Ascending aorta (tissue), 2 donors: ENCODE data around the gene LRTM2. TPM values are rescaled to one million over a fixed set of nuclear protein-coding genes. Genes with fewer than 3 reads are reported as not detected.

Experiments
- DNase-seq, 2 donors: peaks; one replicate each; pipeline ENCODE4 v3.0.0-alpha.2; 2019; ENCODE audit warnings: low spot score in 2 of 2
- H3K27ac ChIP-seq, 2 donors: fragments of 200-600 bp; sonication (generic); one replicate each; pipeline ENCODE4 v1.5.1; 2016 to 2017; ENCODE audit warnings: mild to moderate bottlenecking in 1 of 2
- H3K27me3 ChIP-seq: fragments of 200-600 bp; sonication (generic); one replicate; pipeline ENCODE4 v1.5.1; 2017
- H3K36me3 ChIP-seq, 2 donors: fragments of 200-600 bp; sonication (generic); one replicate each; pipeline ENCODE4 v1.5.1; 2016
- H3K4me1 ChIP-seq, 2 donors: fragments of 200-600 bp; sonication (generic); one replicate each; pipeline ENCODE4 v1.5.1; 2016 to 2017; ENCODE audit warnings: mild to moderate bottlenecking in 1 of 2
- H3K4me3 ChIP-seq, 2 donors: fragments of 200-600 bp; sonication (generic); one replicate each; pipeline ENCODE4 v1.5.1; 2016 to 2017; ENCODE audit warnings: mild to moderate bottlenecking in 1 of 2
- H3K9me3 ChIP-seq, 2 donors: fragments of 200-600 bp; sonication (generic); one replicate each; pipeline ENCODE4 v1.5.1; 2016
- CTCF ChIP-seq, 3 experiments: fragments of 200-600 bp in 2 of 3; fragments of 450-650 bp in 1 of 3; sonication (generic) in 2 of 3; IDR thresholded peaks; one replicate each; pipeline ENCODE4 v1.5.1; 2016 to 2019; ENCODE audit warnings: antibody characterized with exemption in 3 of 3, mild to moderate bottlenecking in 1 of 3, moderate library complexity in 1 of 3
- intact Hi-C: fragments of 100-400 bp; cut with DNase I; formaldehyde crosslinking; loops from one replicate; pipeline ENCODE4 v1.15.1; 2023
- total RNA-seq: library from RNA; depleted of rRNA; stranded (reverse); fragments of >200 nt; gene quantifications from one replicate; pipeline ENCODE4 v1.1.0, GENCODE V29; 2016

Gene LRTM2
- total RNA-seq, 1 donor from 2014 or later, result not detected

GRCh38 chr12:1821805-1822204 is 1.4 kb downstream of the LRTM2 start:
- H3K27me3 ChIP-seq, result peaks cover 8% of the 10 kb centered on the region
- intact Hi-C loops, result no loop called here
- H3K4me3 ChIP-seq, result no peak overlapping the region
- H3K36me3 ChIP-seq, result no peaks in the 10 kb centered on the region
- H3K9me3 ChIP-seq, result no peaks in the 10 kb centered on the region
- no peak overlapping the region for H3K27ac ChIP-seq
- DNase-seq, result no peak
- H3K4me1 ChIP-seq, result no peaks in the 10 kb centered on the region
- TF ChIP-seq CTCF (IDR thresholded peaks at IDR 0.05), result no peak

- H3K27ac ChIP-seq, result no peak overlapping the region
- intact Hi-C loops, result no loop called here
- H3K36me3 ChIP-seq, result no peaks in the 10 kb centered on the region
- no peaks in the 10 kb centered on the region for H3K4me1 ChIP-seq
- no peak for TF ChIP-seq CTCF (IDR thresholded peaks at IDR 0.05)
- no peak overlapping the region for H3K4me3 ChIP-seq
- H3K9me3 ChIP-seq, result no peaks in the 10 kb centered on the region
- peaks cover 8% of the 10 kb centered on the region for H3K27me3 ChIP-seq
- no peak for DNase-seq
Measured at GRCh38 chr12:1822699-1823098, 2.3 kb downstream of the LRTM2 start.

- Histone ChIP-seq H3K27me3 (peaks cover 8% of the 10 kb centered on the region), H3K9me3 (no peaks in the 10 kb centered on the region), H3K4me1 (no peaks in the 10 kb centered on the region), H3K27ac (no peak overlapping the region), H3K4me3 (no peak overlapping the region), H3K36me3 (no peaks in the 10 kb centered on the region)
- no peak for DNase-seq
- no peak for TF ChIP-seq CTCF (IDR thresholded peaks at IDR 0.05)
- intact Hi-C loops, result no loop called here
Measured at GRCh38 chr12:1823237-1823636, 2.9 kb downstream of the LRTM2 start.

DNA sequence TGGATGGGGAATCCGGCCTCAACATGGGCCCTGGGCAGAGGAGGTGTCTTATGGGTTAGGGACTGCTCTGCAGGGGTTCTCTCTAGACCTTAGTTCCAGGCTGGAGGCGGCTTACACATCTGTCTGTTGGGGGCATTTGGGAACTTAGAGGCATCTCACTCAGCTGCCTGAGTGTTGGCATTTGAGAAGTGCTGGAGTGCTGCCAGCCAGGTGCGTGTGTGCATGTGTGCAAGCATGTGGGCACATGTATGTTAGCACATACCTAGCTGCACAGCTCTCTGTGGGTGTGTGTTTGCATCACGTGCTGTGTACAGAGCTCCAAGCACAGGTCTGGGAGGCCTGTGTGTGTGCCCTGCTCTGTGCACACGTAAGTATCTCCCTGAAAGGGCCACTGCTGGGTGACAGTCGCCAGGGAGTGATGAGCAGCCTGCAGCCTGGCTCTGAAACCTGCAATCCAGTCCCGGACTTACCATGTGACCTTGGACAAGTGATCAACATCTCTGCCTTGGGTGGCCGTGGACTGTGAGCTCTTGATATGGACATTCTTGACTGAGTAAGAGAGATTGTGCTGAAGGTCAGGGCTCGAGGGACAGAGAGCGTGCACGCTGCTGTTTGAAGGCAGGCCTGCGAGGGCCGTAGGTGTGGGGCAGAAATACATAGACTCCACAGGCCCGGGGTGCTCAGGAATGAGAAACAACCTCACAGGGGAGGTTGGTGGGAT is 5.2 kb downstream of the LRTM2 start:
- intact Hi-C loops, result no loop called here
- no peaks in the 10 kb centered on the region for H3K36me3 ChIP-seq
- no peak for DNase-seq
- H3K27ac ChIP-seq, result no peak overlapping the region
- H3K4me1 ChIP-seq, result no peaks in the 10 kb centered on the region
- H3K4me3 ChIP-seq, result no peak overlapping the region
- TF ChIP-seq CTCF (IDR thresholded peaks at IDR 0.05), result no peak
- peaks cover 8% of the 10 kb centered on the region for H3K27me3 ChIP-seq
- no peaks in the 10 kb centered on the region for H3K9me3 ChIP-seq

DNA sequence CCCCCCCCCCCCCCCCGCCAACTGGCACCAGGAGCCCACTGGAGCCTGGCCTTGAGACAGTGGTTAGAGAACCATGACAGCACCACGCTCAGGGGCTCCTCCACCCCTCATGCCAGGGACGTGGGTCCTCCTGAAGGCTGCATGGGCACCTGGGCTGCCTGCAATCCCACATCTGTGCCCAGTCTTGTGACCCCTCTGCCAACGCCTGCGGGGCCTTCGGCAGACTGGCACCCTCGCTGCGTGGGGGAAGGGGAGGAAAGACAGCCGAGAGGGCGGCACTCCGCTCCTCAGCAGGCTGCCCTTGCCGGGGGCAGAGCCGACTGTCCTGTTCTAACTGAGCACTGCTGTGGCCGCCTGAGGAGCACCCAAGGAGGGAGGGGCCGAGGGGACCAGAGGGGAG is 6.0 kb downstream of the LRTM2 start:
- Histone ChIP-seq H3K9me3 (no peaks in the 10 kb centered on the region), H3K4me1 (no peaks in the 10 kb centered on the region), H3K4me3 (no peak overlapping the region), H3K27ac (no peak overlapping the region), H3K36me3 (no peaks in the 10 kb centered on the region), H3K27me3 (peaks cover 7% of the 10 kb centered on the region)
- DNase-seq, result no peak
- intact Hi-C loops, result no loop called here
- TF ChIP-seq CTCF (IDR thresholded peaks at IDR 0.05), result no peak
